Gastroesophageal sphincter (tissue), 3 donors: ENCODE data around the gene SBK1.

ENCODE experiments used
- EP300 ChIP-seq: sonication (generic); formaldehyde crosslinking; IDR thresholded peaks from one replicate; pipeline ENCODE4 v1.6.1; 2017; ENCODE audit warnings: antibody characterized with exemption, mild to moderate bottlenecking
- POLR2A ChIP-seq, 2 donors: fragments of 450-650 bp; IDR thresholded peaks; one replicate each; pipeline ENCODE4 v1.6.1; 2017; ENCODE audit warnings: antibody characterized with exemption in 2 of 2, mild to moderate bottlenecking in 2 of 2, moderate library complexity in 1 of 2
- POLR2AphosphoS5 ChIP-seq: sonication (generic); formaldehyde crosslinking; IDR thresholded peaks from one replicate; pipeline ENCODE4 v1.6.1; 2017; ENCODE audit warnings: antibody characterized with exemption
- TF ChIP-seq, protein P1 (sequence below), 4 experiments: fragments of 200-600 bp in 2 of 4; fragments of 450-650 bp in 2 of 4; sonication (generic) in 1 of 4; IDR thresholded peaks; one replicate each; pipeline ENCODE4 v1.5.1; 2017 to 2019; ENCODE audit warnings: antibody characterized with exemption in 4 of 4, mild to moderate bottlenecking in 2 of 4, moderate library complexity in 2 of 4

DNA sequence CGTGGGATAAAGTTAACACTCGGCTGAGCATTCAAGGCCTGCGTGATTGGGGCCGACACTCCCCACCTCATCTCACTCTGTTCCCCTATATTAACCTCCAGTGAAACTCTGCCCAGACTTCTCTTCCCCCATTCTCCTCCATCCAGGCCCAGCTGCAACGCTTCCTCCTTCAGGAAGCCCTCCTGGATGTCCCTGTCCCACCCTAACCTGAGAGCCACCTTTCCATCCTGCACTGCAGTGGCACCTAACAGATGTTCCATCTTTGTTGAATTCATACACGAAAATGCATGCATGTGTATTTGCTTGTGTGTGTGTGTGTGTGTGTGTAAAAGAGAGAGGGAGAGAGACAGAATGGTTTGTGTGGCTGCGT is 32.6 kb upstream of the SBK1 start:
- TF ChIP-seq, protein P1, sequence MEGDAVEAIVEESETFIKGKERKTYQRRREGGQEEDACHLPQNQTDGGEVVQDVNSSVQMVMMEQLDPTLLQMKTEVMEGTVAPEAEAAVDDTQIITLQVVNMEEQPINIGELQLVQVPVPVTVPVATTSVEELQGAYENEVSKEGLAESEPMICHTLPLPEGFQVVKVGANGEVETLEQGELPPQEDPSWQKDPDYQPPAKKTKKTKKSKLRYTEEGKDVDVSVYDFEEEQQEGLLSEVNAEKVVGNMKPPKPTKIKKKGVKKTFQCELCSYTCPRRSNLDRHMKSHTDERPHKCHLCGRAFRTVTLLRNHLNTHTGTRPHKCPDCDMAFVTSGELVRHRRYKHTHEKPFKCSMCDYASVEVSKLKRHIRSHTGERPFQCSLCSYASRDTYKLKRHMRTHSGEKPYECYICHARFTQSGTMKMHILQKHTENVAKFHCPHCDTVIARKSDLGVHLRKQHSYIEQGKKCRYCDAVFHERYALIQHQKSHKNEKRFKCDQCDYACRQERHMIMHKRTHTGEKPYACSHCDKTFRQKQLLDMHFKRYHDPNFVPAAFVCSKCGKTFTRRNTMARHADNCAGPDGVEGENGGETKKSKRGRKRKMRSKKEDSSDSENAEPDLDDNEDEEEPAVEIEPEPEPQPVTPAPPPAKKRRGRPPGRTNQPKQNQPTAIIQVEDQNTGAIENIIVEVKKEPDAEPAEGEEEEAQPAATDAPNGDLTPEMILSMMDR (IDR thresholded peaks at IDR 0.05): no peak
- no peak for TF ChIP-seq POLR2AphosphoS5
- no peak for TF ChIP-seq EP300
- TF ChIP-seq POLR2A (IDR thresholded peaks at IDR 0.05): no peak
